WTC11 (cell line): ENCODE data around the gene SOCS4. TPM values are rescaled to one million over a fixed set of nuclear protein-coding genes. Genes with fewer than 3 reads are reported as not detected.

Source experiments
- ATAC-seq: fragments of 200-7000 bp; cut with Tn5 transposase; 2 replicates; pipeline ENCODE4 v1.10.0; 2021; ENCODE audit warnings: mild to moderate bottlenecking, moderate library complexity
- CTCF ChIA-PET: fragments of 300-600 bp; sonication (Branson Sonifier 250); formaldehyde crosslinking; loops from one replicate; lab custom pipeline; 2021; ENCODE audit warnings: antibody characterized with exemption; lab: Charles Lee
- POLR2A ChIA-PET: fragments of 350-600 bp; sonication (Branson Sonifier 250); formaldehyde crosslinking; loops from one replicate; lab custom pipeline; 2021; ENCODE audit warnings: antibody characterized with exemption; lab: Charles Lee
- DNase-seq: peaks from one replicate; pipeline ENCODE4 v3.0.0; 2021; ENCODE audit warnings: low spot score
- H3K27ac Mint-ChIP-seq: 2 replicates; pipeline ENCODE4 v1.8.0; 2021; ENCODE audit warnings: mixed read lengths
- H3K27me3 Mint-ChIP-seq: 2 replicates; pipeline ENCODE4 v1.8.0; 2021; ENCODE audit warnings: low read depth, mild to moderate bottlenecking, moderate library complexity, mixed read lengths
- H3K36me3 Mint-ChIP-seq: 2 replicates; pipeline ENCODE4 v1.8.0; 2021; ENCODE audit warnings: mixed read lengths
- H3K4me1 Mint-ChIP-seq: 2 replicates; pipeline ENCODE4 v1.8.0; 2022; ENCODE audit warnings: mixed read lengths
- H3K4me3 Mint-ChIP-seq: 2 replicates; pipeline ENCODE4 v1.8.0; 2021; ENCODE audit warnings: mild to moderate bottlenecking, moderate library complexity, mixed read lengths
- H3K9me3 Mint-ChIP-seq: 2 replicates; pipeline ENCODE4 v1.8.0; 2021; ENCODE audit warnings: mixed read lengths
- CDX4 ChIP-seq: fragments of 250-450 bp; sonication (Bioruptor Pico); IDR thresholded peaks from 2 replicates; pipeline ENCODE4 v1.9.0; 2021; ENCODE audit warnings: moderate library complexity, mild to moderate bottlenecking, inconsistent platforms, borderline replicate concordance
- CREB1 ChIP-seq: sonication (generic); formaldehyde crosslinking; IDR thresholded peaks from 2 replicates; pipeline ENCODE4 v1.8.0; 2023; ENCODE audit warnings: mild to moderate bottlenecking, missing genetic modification reagents
- CTCF ChIP-seq: fragments of 200-600 bp; IDR thresholded peaks from 2 replicates; pipeline ENCODE4 v1.8.0; 2022; ENCODE audit warnings: antibody characterized with exemption
- ERG ChIP-seq: fragments of 250-450 bp; sonication (Bioruptor Pico); IDR thresholded peaks from 2 replicates; pipeline ENCODE4 v1.8.0; 2021; ENCODE audit warnings: mild to moderate bottlenecking
- ETV6 ChIP-seq: sonication (generic); formaldehyde crosslinking; IDR thresholded peaks from 2 replicates; pipeline ENCODE4 v1.8.1; 2022; ENCODE audit warnings: mild to moderate bottlenecking, missing genetic modification reagents
- FOXJ3 ChIP-seq: sonication (generic); formaldehyde crosslinking; IDR thresholded peaks from 2 replicates; pipeline ENCODE4 v1.9.0; 2021; ENCODE audit warnings: missing genetic modification reagents, mild to moderate bottlenecking, borderline replicate concordance
- FOXK1 ChIP-seq: sonication (generic); formaldehyde crosslinking; IDR thresholded peaks from 2 replicates; pipeline ENCODE4 v1.8.0; 2022; ENCODE audit warnings: mild to moderate bottlenecking, moderate library complexity, missing genetic modification reagents
- JUN ChIP-seq: sonication (generic); formaldehyde crosslinking; IDR thresholded peaks from 2 replicates; pipeline ENCODE4 v1.8.0; 2023; ENCODE audit warnings: mild to moderate bottlenecking, missing genetic modification reagents
- NR3C1 ChIP-seq: sonication (generic); formaldehyde crosslinking; conservative IDR thresholded peaks from 2 replicates; pipeline ENCODE4 v1.8.1; 2023; ENCODE audit warnings: low read depth, mild to moderate bottlenecking, missing genetic modification reagents
- PRDM15 ChIP-seq: sonication (generic); formaldehyde crosslinking; IDR thresholded peaks from 2 replicates; pipeline ENCODE4 v1.8.0; 2022; ENCODE audit warnings: missing genetic modification reagents
- PREB ChIP-seq: sonication (generic); formaldehyde crosslinking; IDR thresholded peaks from 2 replicates; pipeline ENCODE4 v1.8.1; 2022; ENCODE audit warnings: mild to moderate bottlenecking, missing genetic modification reagents, moderate library complexity, borderline replicate concordance
- SMAD3 ChIP-seq: sonication (generic); formaldehyde crosslinking; IDR thresholded peaks from 2 replicates; pipeline ENCODE4 v1.8.0; 2022; ENCODE audit warnings: missing genetic modification reagents, mild to moderate bottlenecking, borderline replicate concordance
- USF1 ChIP-seq: sonication (generic); formaldehyde crosslinking; IDR thresholded peaks from 2 replicates; pipeline ENCODE4 v1.8.0; 2022; ENCODE audit warnings: mild to moderate bottlenecking, missing genetic modification reagents
- ZNF232 ChIP-seq: sonication (generic); formaldehyde crosslinking; IDR thresholded peaks from 2 replicates; pipeline ENCODE4 v1.8.0; 2022; ENCODE audit warnings: mild to moderate bottlenecking, missing genetic modification reagents
- ZNF425 ChIP-seq: fragments of 250-450 bp; sonication (Bioruptor Pico); conservative IDR thresholded peaks from 2 replicates; pipeline ENCODE4 v1.9.0; 2021; ENCODE audit warnings: mild to moderate bottlenecking
- total RNA-seq: library from RNA; stranded (reverse); gene quantifications from 3 replicates; pipeline ENCODE4 v1.2.3, GENCODE V29; 2021

The SOCS4 gene
- total RNA-seq, 1 experiment from 2014 or later = 21.3 TPM

GRCh38 chr14:54985156-54985555 is 41.9 kb upstream of the SOCS4 start (continued):
- no peak for TF ChIP-seq ERG (CRISPR knock-in tag)
- no peak for TF ChIP-seq CREB1
- TF ChIP-seq ETV6 (CRISPR knock-in tag) = no peak
- TF ChIP-seq NR3C1 = no peak
- TF ChIP-seq FOXJ3 (CRISPR knock-in tag) = no peak
- no peak for TF ChIP-seq SMAD3
- TF ChIP-seq ZNF425 (CRISPR knock-in tag) = no peak
- no peak for TF ChIP-seq USF1 (CRISPR knock-in tag)

GRCh38 chr14:55000381-55000780 is 26.7 kb upstream of the SOCS4 start:
- no peaks in the 10 kb centered on the region for H3K4me1 Mint-ChIP-seq
- TF ChIP-seq ERG (CRISPR knock-in tag) (no peak), CTCF (no peak), JUN (CRISPR knock-in tag) (no peak), PREB (CRISPR knock-in tag) (no peak), PRDM15 (CRISPR knock-in tag) (no peak), CDX4 (no peak), FOXK1 (CRISPR knock-in tag) (no peak), ZNF232 (no peak)
- no peaks in the 10 kb centered on the region for H3K9me3 Mint-ChIP-seq
- no peak overlapping the region for H3K27ac Mint-ChIP-seq
- DNase-seq (no peak), ATAC-seq (no peak)
- POLR2A ChIA-PET = interaction anchor here (0.5 kb wide), 1 partner anchor 31 kb away, joined by 3 read pairs; no protein-coding TSS in a partner anchor
- H3K4me3 Mint-ChIP-seq = no peak overlapping the region
- H3K36me3 Mint-ChIP-seq = peaks cover 57% of the 10 kb centered on the region
- CTCF ChIA-PET = no interaction called here
- no peaks in the 10 kb centered on the region for H3K27me3 Mint-ChIP-seq
